GM12878 (cell line): Measurements from ENCODE around the gene DYSF.

ENCODE experiments used
- POLR2A ChIP-seq: IDR thresholded peaks from 2 replicates; pipeline ENCODE4 v1.6.1; 2011; ENCODE audit warnings: low read depth, mild to moderate bottlenecking, low read length
- RFX5 ChIP-seq: IDR thresholded peaks from 2 replicates; pipeline ENCODE4 v1.6.1; 2011; ENCODE audit warnings: low read depth, low read length, improper control_type of control experiment
- TF ChIP-seq, protein P1 (sequence below), 3 experiments: IDR thresholded peaks in 2 of 3; conservative IDR thresholded peaks in 1 of 3; 2 replicates each; pipeline ENCODE4 v1.5.1; 2011; ENCODE audit warnings: low read depth in 3 of 3, low read length in 3 of 3, mild to moderate bottlenecking in 3 of 3, control low read depth in 2 of 3, moderate library complexity in 2 of 3, inconsistent platforms in 1 of 3, mixed read lengths in 1 of 3; ENCODE audit not compliant: control insufficient read depth in 2 of 3, insufficient read depth in 1 of 3; ENCODE audit errors: extremely low read depth in 1 of 3
- TF ChIP-seq, protein P2 (sequence below): IDR thresholded peaks from 2 replicates; pipeline ENCODE4 v1.6.1; 2012; ENCODE audit warnings: mild to moderate bottlenecking, low read depth, low read length

DNA sequence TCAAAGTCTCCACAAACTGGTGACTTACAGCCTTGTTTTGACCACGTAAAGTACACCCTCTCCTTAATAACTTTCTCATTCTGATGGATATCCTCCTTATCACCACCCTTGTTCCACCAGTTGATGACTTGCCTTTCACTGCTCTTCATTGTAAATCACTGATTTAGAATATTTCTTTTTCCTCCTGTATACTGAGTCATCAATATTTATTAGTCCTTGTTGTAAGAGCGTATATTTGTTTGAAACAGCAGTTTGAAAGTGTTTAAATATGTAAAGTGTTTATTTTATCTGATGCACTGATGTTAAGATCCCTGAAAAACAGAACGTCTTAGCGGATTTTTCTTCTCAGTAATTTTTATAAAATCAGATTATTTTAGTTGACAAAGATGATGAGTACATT lies 34.2 kb upstream of the DYSF start:
- TF ChIP-seq RFX5 (no peak), POLR2A (no peak)
- TF ChIP-seq, protein P1, sequence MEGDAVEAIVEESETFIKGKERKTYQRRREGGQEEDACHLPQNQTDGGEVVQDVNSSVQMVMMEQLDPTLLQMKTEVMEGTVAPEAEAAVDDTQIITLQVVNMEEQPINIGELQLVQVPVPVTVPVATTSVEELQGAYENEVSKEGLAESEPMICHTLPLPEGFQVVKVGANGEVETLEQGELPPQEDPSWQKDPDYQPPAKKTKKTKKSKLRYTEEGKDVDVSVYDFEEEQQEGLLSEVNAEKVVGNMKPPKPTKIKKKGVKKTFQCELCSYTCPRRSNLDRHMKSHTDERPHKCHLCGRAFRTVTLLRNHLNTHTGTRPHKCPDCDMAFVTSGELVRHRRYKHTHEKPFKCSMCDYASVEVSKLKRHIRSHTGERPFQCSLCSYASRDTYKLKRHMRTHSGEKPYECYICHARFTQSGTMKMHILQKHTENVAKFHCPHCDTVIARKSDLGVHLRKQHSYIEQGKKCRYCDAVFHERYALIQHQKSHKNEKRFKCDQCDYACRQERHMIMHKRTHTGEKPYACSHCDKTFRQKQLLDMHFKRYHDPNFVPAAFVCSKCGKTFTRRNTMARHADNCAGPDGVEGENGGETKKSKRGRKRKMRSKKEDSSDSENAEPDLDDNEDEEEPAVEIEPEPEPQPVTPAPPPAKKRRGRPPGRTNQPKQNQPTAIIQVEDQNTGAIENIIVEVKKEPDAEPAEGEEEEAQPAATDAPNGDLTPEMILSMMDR (IDR thresholded peaks at IDR 0.05 in 2 of 3, conservative IDR thresholded peaks at IDR 0.05 in 1 of 3; ENCODE audit: control insufficient read depth in 2 of 3, extremely low read depth in 1 of 3, insufficient read depth in 1 of 3, low read depth in 3 of 3, low read length in 3 of 3), result no peak
- TF ChIP-seq, protein P2, sequence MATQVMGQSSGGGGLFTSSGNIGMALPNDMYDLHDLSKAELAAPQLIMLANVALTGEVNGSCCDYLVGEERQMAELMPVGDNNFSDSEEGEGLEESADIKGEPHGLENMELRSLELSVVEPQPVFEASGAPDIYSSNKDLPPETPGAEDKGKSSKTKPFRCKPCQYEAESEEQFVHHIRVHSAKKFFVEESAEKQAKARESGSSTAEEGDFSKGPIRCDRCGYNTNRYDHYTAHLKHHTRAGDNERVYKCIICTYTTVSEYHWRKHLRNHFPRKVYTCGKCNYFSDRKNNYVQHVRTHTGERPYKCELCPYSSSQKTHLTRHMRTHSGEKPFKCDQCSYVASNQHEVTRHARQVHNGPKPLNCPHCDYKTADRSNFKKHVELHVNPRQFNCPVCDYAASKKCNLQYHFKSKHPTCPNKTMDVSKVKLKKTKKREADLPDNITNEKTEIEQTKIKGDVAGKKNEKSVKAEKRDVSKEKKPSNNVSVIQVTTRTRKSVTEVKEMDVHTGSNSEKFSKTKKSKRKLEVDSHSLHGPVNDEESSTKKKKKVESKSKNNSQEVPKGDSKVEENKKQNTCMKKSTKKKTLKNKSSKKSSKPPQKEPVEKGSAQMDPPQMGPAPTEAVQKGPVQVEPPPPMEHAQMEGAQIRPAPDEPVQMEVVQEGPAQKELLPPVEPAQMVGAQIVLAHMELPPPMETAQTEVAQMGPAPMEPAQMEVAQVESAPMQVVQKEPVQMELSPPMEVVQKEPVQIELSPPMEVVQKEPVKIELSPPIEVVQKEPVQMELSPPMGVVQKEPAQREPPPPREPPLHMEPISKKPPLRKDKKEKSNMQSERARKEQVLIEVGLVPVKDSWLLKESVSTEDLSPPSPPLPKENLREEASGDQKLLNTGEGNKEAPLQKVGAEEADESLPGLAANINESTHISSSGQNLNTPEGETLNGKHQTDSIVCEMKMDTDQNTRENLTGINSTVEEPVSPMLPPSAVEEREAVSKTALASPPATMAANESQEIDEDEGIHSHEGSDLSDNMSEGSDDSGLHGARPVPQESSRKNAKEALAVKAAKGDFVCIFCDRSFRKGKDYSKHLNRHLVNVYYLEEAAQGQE, result no peak
